A673 (cell line): ENCODE results near the gene IGF1R. TPM values are rescaled to one million over a fixed set of nuclear protein-coding genes. Genes with fewer than 3 reads are reported as not detected.

Experiments
- BruUV-seq: library from RNA; stranded (reverse); fragments of 400-500 nt; replicated peaks from 2 replicates; lab custom pipeline; 2021; lab: Mats Ljungman, UMichigan
- CTCF ChIA-PET: fragments of 300-600 bp; sonication (Branson Sonifier 250); formaldehyde crosslinking; loops from one replicate; lab custom pipeline; 2022; ENCODE audit warnings: antibody characterized with exemption; lab: Charles Lee
- POLR2A ChIA-PET: fragments of 300-600 bp; sonication (Branson Sonifier 250); formaldehyde crosslinking; loops from one replicate; lab custom pipeline; 2022; ENCODE audit warnings: antibody characterized with exemption; ENCODE audit not compliant: low non-redundant PET; lab: Charles Lee
- DNase-seq: peaks from one replicate; pipeline ENCODE4 v3.0.0-alpha.2; 2015; ENCODE audit warnings: low spot score
- H3K27ac ChIP-seq: fragments of 200-600 bp; sonication (generic); 2 replicates; pipeline ENCODE4 v1.5.1; 2016; ENCODE audit warnings: mixed run types, low read depth, mild to moderate bottlenecking, mixed read lengths, antibody characterized with exemption, low read length; ENCODE audit not compliant: poor library complexity, severe bottlenecking
- H3K27me3 ChIP-seq: fragments of 200-600 bp; sonication (generic); replicated peaks from 2 replicates; pipeline ENCODE4 v1.6.1; 2017; ENCODE audit warnings: mixed run types, low read depth, mild to moderate bottlenecking, mixed read lengths, antibody characterized with exemption, low read length; ENCODE audit not compliant: insufficient read depth, poor library complexity
- H3K36me3 ChIP-seq: fragments of 200-600 bp; sonication (generic); 2 replicates; pipeline ENCODE4 v1.6.1; 2016; ENCODE audit warnings: mixed run types, mild to moderate bottlenecking, mixed read lengths, antibody characterized with exemption, low read length; ENCODE audit not compliant: insufficient read depth, poor library complexity, severe bottlenecking
- H3K4me1 ChIP-seq: fragments of 200-600 bp; sonication (generic); 2 replicates; pipeline ENCODE4 v1.6.1; 2017; ENCODE audit warnings: mixed run types, mild to moderate bottlenecking, mixed read lengths, antibody characterized with exemption, low read length; ENCODE audit not compliant: insufficient read depth, poor library complexity, severe bottlenecking
- H3K4me3 ChIP-seq: fragments of 200-600 bp; sonication (generic); 2 replicates; pipeline ENCODE4 v1.5.1; 2016; ENCODE audit warnings: low read depth, mixed run types, mild to moderate bottlenecking, mixed read lengths, low read length; ENCODE audit not compliant: poor library complexity, severe bottlenecking
- H3K9me3 ChIP-seq: fragments of 200-600 bp; sonication (generic); 2 replicates; pipeline ENCODE4 v1.6.1; 2016; ENCODE audit warnings: mixed run types, low read depth, mild to moderate bottlenecking, mixed read lengths, antibody characterized with exemption, low read length; ENCODE audit not compliant: poor library complexity, severe bottlenecking
- EZH2 ChIP-seq: fragments of 200-600 bp; sonication (generic); IDR thresholded peaks from 2 replicates; pipeline ENCODE4 v1.6.1; 2017; ENCODE audit warnings: borderline replicate concordance, low read depth, mild to moderate bottlenecking, mixed read lengths, antibody characterized with exemption, low read length; ENCODE audit not compliant: poor library complexity, severe bottlenecking
- intact Hi-C: fragments of 100-400 bp; cut with micrococcal nuclease; formaldehyde crosslinking; loops from one replicate; pipeline ENCODE4 v1.10.0; 2022; ENCODE audit not compliant: unreplicated experiment
- total RNA-seq: library from RNA; stranded (reverse); gene quantifications from 2 replicates; pipeline ENCODE4 v1.2.3, GENCODE V29; 2021
- TF ChIP-seq, protein P1 (sequence below): fragments of 300-800, 200-600 bp; sonication (generic); conservative IDR thresholded peaks from 2 replicates; pipeline ENCODE4 v1.5.1; 2017; ENCODE audit warnings: low read depth, mild to moderate bottlenecking, antibody characterized with exemption, low read length, moderate library complexity, mixed read lengths

IGF1R gene
- total RNA-seq, 1 experiment from 2014 or later, result 34.9 TPM

- H3K9me3 ChIP-seq, result no peaks in the 10 kb centered on the region
- no peak overlapping the region for H3K27ac ChIP-seq
- TF ChIP-seq EZH2, result no peak
- TF ChIP-seq, protein P1, sequence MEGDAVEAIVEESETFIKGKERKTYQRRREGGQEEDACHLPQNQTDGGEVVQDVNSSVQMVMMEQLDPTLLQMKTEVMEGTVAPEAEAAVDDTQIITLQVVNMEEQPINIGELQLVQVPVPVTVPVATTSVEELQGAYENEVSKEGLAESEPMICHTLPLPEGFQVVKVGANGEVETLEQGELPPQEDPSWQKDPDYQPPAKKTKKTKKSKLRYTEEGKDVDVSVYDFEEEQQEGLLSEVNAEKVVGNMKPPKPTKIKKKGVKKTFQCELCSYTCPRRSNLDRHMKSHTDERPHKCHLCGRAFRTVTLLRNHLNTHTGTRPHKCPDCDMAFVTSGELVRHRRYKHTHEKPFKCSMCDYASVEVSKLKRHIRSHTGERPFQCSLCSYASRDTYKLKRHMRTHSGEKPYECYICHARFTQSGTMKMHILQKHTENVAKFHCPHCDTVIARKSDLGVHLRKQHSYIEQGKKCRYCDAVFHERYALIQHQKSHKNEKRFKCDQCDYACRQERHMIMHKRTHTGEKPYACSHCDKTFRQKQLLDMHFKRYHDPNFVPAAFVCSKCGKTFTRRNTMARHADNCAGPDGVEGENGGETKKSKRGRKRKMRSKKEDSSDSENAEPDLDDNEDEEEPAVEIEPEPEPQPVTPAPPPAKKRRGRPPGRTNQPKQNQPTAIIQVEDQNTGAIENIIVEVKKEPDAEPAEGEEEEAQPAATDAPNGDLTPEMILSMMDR, result no peak
- no peaks in the 10 kb centered on the region for H3K36me3 ChIP-seq
- ChIA-PET POLR2A (no interaction called here), CTCF (no interaction called here)
- intact Hi-C loops, result no loop called here
- no peaks in the 10 kb centered on the region for H3K27me3 ChIP-seq
- BruUV-seq, result no TSS peak
- no peak for DNase-seq
- H3K4me1 ChIP-seq, result no peaks in the 10 kb centered on the region
- no peak overlapping the region for H3K4me3 ChIP-seq
Observed at GRCh38 chr15:98933406-98933805, 285.1 kb downstream of the IGF1R start.

DNA sequence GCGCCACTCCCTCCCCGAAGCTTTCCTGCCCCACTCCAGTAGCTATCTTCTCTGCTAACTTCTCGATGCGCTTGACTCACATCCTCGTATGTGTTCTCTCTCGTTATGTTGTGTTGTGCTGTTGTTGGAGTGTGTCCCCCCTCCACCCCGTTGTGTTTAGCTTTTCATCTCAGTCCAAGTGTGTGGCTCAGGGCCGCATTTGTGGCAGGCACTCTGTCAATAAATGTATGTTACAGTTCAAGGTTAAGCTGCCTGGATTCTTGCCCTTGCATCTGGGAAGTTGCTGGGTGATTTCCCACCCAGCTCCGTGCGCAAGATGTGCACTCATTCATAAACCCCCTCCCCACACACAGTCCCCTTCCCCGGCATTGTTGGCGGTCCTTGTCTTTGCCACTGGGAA, 287.4 kb downstream of the IGF1R start:
- no peaks in the 10 kb centered on the region for H3K27me3 ChIP-seq
- POLR2A ChIA-PET, result no interaction called here
- DNase-seq, result no peak
- no peak overlapping the region for H3K4me3 ChIP-seq
- CTCF ChIA-PET, result no interaction called here
- no peak overlapping the region for H3K27ac ChIP-seq
- BruUV-seq, result no TSS peak
- intact Hi-C loops, result no loop called here
- TF ChIP-seq, protein P1, result no peak
- no peak for TF ChIP-seq EZH2
- no peaks in the 10 kb centered on the region for H3K9me3 ChIP-seq
- peaks cover under 1% of the 10 kb centered on the region for H3K4me1 ChIP-seq
- H3K36me3 ChIP-seq, result no peaks in the 10 kb centered on the region

GRCh38 chr15:98937413-98938104, 289.2 kb downstream of the IGF1R start:
- H3K36me3 ChIP-seq, result no peaks in the 10 kb centered on the region
- H3K4me3 ChIP-seq, result no peak overlapping the region
- peaks cover 18% of the 10 kb centered on the region for H3K4me1 ChIP-seq
- no peaks in the 10 kb centered on the region for H3K27me3 ChIP-seq
- no peaks in the 10 kb centered on the region for H3K9me3 ChIP-seq
- intact Hi-C loops, result no loop called here
- POLR2A ChIA-PET, result no interaction called here
- CTCF ChIA-PET, result no interaction called here
- BruUV-seq, result no TSS peak
- TF ChIP-seq EZH2, result no peak
- TF ChIP-seq, protein P1, result no peak
- DNase-seq, result no peak
- H3K27ac ChIP-seq, result no peak overlapping the region
